Activated CD4-positive, alpha-beta T cell treated with anti-CD3 and anti-CD28 coated beads for 1 hour (primary cell): ENCODE measurements around the gene ITPR1.

Source experiments
- DNase-seq: peaks from one replicate; pipeline ENCODE4 v3.0.0-alpha.2; 2020

The ITPR1 gene

DNA sequence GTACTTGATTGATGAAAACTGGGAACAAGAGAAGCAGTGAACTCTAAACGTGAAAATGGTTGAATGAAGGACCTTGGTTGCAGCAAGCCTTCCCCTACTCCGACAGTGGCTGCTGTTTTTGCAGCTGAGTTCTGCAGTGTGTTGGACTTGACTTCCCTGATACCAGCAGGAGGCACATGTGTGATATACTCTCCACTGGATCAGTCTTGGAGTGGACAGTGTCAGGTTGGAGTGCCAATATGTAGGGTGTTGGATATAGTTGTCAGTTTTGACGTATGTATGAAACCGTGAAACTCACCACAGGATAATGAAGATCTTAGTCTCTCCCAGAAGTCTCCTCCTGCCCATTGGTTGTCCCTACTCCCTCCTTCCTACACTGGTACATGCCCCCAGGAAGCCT, 106.5 kb downstream of the ITPR1 start:
- DNase-seq, result no peak

DNA sequence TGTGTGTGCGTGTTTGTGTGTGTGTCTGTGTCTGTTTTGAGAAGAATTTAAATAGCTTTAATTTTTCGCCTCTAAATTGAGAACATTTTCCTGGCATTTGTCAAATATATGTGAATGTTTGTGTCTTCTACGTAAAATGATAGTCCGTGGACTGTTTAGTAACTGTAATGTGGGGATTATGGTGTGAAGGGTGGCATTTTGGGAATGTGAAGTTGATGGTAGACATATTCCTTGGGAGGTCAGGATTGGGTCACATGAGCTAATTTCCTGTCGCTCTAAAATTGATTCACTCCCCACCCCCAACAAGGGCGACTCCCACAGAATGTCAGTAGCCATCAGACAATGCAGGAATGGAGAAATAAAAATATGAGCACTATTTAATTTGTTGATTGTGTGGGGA, 107.3 kb downstream of the ITPR1 start:
- no peak for DNase-seq

- no peak for DNase-seq
These were observed 108.7 kb downstream of the ITPR1 start for GRCh38 chr3:4601892-4602291.

DNA sequence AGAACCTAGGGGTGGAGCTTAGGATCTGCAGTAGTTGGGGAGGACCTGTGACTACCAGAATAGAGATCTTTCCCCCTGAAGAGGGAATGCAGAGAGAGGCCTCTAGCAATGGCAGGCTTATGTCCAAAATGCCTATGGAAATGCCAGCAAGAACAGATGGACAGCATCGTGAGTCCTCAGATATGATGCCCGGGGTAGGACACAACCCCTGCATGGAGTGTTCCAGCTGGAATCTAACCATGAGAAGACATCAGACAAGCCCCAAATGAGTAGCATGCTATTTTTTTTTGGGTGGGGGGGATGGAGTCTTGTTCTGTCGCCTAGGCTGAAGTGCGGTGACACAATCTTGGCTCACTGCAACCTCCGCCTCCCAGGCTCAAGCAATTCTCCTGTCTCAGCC, 111.5 kb downstream of the ITPR1 start:
- DNase-seq, result no peak

DNA sequence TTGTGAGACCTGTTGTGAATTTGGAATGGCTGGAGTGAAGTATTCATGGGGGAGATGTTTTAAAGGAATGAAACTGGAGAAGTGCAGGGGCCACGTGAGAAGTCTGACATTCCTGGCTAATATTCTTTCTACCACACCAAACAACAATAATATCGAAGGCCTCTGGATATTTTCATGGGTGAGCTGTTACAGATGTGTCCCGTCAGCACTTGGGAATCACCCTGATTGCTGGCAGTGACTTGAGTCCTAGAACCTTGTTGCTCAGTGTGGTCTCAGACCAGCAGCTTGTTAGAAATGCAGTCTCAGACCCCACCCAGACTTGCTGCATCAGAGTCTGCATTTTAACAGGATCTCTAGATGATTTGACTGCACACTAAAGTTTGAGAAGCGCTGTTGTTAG, 113.8 kb downstream of the ITPR1 start:
- DNase-seq, result no peak

DNA sequence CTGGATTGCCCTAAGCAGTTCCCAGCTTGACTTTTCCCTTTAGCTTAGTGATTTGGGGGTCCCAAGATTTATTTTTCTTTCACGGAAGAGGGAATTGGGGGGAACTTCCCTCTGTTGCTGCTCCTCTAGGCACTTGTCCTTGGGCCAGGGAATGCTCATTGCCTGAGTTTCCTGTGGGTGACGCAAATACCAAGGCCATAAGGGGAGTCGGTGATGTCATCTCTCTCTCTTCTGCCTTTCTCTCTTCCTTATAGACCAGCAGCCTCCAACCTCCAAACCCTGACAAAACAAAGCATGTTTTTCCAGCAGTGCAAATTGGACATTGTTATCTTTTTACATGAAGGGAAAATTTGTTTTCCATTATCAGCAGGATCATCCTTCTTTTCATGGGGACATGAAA, 120.2 kb downstream of the ITPR1 start:
- DNase-seq, result no peak

- no peak for DNase-seq
These were observed 120.9 kb downstream of the ITPR1 start for GRCh38 chr3:4614070-4614469.

DNA sequence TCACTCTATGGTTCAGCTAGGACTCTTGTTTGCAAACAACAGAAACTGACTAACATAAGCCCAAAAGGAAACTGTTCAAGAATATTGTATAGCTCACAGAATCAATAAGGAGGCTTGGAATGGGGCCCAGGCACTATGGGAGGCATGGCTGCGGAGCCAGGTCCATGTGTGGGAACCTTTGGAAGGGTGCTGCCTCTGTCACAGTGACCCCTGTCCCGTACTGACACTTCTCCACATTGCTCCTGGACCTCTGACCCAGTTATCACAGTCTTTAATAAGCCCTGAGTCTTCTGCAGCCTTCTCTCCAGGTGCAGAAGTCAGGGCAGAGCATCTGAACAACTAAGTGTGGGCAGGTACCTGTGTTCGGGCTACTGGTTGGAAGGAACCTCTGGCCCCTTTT, 121.8 kb downstream of the ITPR1 start:
- no peak for DNase-seq

GRCh38 chr3:4615750-4616149, 122.6 kb downstream of the ITPR1 start:
- DNase-seq, result no peak

DNA sequence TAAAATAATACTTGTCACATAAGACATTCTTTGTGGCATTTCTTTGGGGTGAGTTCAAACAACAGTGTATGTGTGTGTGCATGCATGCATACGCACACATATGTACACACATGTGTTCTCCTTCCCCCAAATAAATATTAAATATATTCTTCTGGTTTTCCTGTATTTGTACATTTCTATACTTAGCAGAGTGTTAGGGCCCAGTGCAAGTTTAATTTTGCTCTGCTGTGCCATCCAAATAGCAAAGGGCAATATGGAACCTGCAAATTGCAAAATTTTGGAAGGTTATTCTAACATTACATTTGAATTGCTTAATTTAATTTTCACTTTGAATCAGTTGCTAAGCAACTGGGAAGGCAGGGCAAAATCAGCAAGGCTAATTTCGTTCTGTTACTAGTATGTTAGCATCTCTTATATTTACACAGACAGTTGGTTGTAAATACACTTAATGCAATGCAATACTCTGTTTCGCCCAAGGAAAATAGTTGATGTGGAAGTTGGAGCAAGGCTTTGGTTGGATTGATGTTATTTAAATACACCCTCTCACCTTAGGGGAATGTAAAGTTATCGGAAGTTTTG, 130.4 kb downstream of the ITPR1 start:
- DNase-seq, result no peak

DNA sequence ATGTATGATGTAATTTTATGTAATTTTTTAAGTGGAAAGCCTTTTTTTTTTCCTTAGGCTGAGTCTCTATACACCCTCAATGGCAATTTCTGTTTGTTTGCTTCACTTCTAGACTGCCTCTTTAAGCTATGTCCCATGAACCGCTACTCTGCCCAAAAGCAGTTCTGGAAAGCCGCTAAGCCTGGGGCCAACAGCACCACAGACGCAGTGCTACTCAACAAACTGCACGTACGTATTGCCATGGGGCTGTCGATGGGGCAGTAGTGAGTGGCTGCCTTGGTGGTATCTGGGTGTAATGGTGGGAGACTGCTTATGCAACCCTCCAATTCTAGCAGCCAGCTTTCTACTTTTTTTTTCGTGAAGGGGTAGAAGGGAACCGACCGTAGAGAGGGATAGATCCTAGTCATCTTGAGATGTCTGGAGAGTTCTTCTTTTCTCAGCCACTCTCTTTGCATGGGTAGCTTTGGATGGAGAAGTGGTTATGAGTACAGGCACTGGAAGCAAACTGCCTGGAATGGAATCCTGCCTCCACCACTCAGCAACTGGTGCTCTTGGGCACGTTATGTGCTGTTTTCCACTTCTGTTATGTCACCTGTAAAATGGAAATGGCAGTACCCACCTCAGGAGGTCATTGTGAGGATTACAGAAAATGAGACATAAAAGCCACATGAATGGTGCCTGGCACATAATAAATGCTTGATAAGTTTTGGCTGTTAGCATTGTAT, 134.7 kb downstream of the ITPR1 start:
- DNase-seq, result no peak

DNA sequence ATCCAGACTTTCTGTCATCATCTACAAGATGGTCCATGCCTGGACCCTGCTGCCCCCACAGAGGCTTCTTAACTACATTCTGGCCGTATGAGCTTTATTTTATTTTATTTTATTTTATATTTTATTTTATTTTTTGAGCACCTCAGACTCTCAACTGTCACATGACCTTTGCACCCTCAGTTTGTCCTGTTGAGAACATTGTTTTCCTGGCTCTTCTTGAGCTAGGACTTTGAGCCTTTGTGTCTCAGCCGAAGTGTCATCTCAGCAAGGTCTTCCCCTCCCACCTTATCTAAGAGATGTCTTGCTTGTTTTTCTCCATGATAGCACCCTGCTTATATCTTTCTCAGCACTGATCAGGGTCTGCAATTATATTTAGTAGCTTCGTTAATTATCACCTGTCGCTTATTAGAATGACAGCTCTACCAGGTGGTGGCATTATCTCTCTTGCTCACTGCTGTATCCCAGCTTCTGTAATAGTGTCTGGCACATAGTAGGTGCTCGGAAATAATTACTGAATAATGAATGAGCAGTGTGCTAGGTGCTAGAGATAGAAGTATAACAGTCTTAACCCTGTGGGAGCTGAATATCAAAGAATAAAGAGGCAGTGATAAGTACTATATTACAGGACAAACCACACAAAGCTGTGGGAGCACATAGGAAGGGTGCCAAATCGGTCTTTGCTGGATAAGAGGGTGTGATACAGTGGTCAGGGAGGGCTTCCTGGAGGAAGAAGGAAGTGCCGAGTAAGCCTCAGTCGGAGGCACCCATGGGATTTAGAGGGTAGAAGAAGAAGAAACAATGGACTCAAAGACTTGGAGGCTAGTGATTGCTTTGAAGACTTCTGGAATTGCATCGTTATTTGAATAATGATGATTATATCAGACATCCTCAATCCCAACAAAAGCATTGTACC, 136.2 kb downstream of the ITPR1 start:
- no peak for DNase-seq

DNA sequence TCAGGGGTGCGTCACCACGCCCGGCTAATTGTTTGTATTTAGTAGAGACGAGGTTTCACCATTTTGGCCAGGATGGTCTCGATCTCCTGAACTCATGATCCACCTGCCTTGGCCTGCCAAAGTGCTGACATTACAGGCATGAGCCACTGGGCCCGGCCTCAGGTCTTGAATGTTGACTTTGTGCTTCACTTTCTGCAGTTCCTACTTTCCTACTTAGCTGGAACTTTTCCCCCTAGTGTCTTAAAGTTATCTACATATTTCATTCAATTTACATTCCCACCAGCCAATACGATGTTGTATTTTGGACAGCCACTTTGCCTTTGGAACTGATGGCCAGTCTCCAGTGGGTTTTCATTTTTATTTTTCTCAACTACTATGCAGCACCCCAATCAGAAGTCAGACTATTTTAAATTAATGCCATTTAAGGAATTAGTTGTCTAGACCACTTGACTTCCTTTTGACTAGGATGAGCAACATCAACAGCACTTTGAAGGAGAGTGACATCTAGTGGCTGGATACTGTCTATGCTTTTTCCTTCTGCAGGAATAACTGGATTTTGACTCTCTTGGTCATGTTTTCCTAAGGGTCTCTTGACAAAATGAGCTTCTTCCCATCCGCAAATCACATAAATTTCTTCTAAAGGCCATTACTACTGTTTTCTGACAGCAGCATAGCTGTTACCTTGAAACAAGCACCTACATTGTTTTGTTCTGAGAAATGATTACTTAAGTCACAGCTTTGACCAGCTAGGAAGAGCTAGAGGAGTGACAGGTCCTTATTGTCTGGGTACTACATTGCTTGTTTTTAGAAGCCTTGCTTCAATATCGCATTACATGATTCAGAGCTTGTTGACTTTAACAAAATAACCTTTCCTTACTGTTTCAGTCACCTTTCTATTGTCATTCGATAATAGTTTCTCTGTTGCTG, 140.2 kb downstream of the ITPR1 start:
- DNase-seq, result no peak

DNA sequence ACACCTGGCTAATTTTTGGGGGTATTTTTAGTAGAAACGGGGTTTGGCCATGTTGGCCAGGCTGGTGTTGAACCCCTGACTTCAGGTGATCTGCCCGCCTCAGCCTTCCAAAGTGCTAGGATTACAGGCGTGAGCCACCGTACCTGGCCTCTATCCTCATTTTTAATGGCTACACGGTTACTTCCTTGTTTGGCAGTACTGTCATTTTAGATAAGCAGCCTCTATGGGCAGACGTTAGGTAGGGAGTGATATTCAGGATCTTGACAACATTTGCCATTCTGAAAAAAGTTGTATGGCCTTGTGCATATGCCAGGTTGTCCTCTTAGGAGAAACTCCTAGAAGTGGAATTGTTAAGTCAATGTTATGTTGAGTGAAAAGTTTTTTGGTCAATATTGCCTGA, 141.7 kb downstream of the ITPR1 start:
- DNase-seq, result no peak

- no peak for DNase-seq
These were observed 144.1 kb downstream of the ITPR1 start for GRCh38 chr3:4637265-4637664.

DNA sequence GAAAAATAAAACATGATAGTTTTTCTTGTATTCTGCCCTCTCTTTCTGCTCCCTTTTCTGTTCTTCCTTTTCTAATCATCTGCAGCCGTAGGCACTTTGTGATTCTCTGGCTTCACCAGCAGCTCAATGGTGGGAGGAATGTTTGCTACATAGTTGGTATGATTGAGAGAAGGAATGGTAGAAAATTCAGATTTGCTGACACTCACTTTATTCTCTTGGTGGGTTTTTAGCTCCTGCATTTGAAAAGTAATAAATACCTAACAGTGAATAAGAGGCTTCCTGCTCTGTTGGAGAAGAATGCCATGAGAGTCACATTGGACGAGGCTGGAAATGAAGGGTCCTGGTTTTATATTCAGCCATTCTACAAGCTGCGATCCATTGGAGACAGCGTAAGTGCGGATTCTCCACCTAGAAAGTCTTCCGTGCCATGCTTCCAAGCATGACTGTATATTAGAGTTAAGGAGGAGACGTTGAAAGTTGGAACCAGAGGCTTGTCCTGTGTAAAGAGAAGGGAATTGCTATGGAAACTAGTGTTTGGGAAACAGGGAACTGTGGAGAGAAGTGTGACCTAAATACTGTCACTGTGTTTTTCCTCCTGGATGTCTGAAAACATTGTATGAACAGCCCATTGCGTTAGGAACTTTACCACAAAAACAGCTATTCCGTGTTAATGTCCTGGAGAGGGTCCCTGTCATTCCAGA, 148.9 kb downstream of the ITPR1 start:
- DNase-seq, result no peak

GRCh38 chr3:4642611-4643010, 149.5 kb downstream of the ITPR1 start:
- no peak for DNase-seq

DNA sequence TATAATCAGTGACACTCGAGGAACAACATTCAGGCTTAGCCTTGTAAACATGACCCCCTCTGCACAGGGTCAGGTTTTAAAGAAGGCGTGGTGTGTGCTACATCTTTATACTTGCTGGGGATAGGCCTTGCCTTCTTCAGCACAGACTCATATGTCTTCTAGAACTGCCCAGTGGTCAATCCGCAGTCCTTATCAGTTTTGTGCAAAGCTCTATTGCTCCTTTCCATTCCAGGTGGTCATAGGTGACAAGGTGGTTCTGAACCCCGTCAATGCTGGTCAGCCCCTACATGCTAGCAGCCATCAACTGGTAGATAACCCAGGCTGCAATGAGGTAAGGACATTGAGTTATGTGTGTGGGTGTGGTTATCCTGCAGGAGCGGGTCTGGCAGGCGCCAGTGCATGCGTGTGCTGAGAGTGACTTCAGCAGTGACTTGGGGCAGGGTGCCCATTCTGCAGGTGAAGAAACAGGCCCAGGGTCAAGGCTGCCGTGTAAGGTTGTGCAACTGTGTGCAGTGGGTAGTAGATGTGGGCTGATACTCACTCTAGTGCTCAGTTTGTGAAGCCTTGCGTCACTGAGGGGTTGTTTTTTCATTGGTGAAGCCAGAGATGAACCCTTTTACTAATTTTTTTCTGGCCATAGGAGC, 150.9 kb downstream of the ITPR1 start:
- no peak for DNase-seq

- DNase-seq, result no peak
These were observed 151.8 kb downstream of the ITPR1 start for GRCh38 chr3:4644951-4645350.

- no peak for DNase-seq
These were observed 152.3 kb downstream of the ITPR1 start for GRCh38 chr3:4645468-4645867.

DNA sequence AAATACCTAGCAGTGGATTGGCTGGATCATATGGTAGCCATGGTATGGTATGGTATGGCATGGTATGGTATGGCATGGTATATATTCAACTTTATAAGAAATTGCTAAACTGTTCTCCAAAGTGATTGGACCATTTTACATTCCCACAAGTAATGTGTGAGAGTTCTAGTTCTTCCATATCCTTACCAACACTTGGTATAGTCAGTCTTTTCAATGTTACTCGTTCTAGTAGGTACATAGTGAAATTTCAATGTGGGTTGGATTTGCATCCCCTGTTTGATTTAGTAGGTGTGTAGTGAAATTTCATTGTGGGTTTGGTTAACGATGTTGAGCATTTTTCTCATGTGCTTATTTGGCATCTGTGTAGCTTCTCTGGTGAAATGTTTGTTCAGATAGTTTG, 154.3 kb downstream of the ITPR1 start:
- DNase-seq, result no peak
